HCT116 (cell line): Measurements from ENCODE around the gene LAMC2. TPM values are rescaled to one million over a fixed set of nuclear protein-coding genes. Genes with fewer than 3 reads are reported as not detected.

Experiments
- ATAC-seq: fragments of 200-7000 bp; cut with Tn5 transposase; 2 replicates; pipeline ENCODE4 v1.9.1; 2020; ENCODE audit warnings: mild to moderate bottlenecking, moderate library complexity
- BruUV-seq: library from RNA; stranded (reverse); fragments of 400-500 nt; replicated peaks from 2 replicates; lab custom pipeline; 2021; lab: Mats Ljungman, UMichigan
- CTCF ChIA-PET: fragments of 300-600 bp; sonication (Branson Sonifier 250); formaldehyde crosslinking; loops from one replicate; lab custom pipeline; 2021; ENCODE audit warnings: antibody characterized with exemption; lab: Charles Lee
- POLR2A ChIA-PET: fragments of 300-600, 350-600 bp; sonication (Branson Sonifier 250); formaldehyde crosslinking; loops from one replicate; lab custom pipeline; 2021; ENCODE audit warnings: antibody characterized with exemption; lab: Charles Lee
- RAD21 ChIA-PET, 2 experiments: fragments of 300-600 bp; sonication (Branson Sonifier 250); formaldehyde crosslinking; loops; one replicate each; lab custom pipeline; 2023; ENCODE audit warnings: low total read pairs in 2 of 2; ENCODE audit not compliant: uncharacterized antibody in 2 of 2, unreplicated experiment in 2 of 2, low non-redundant PET in 1 of 2; lab: Charles Lee
- DNase-seq: peaks from one replicate; pipeline ENCODE4 v3.0.0-alpha.2; 2010; ENCODE audit warnings: low read depth, low spot score
- H2AFZ ChIP-seq: fragments of 200-600 bp; shearing (Covaris generic), sonication (generic); 2 replicates; pipeline ENCODE4 v1.6.1; 2017; ENCODE audit warnings: low read depth, mixed run types, mixed read lengths, antibody characterized with exemption, low read length; ENCODE audit not compliant: poor library complexity, severe bottlenecking
- H3K27ac ChIP-seq: 2 replicates; pipeline ENCODE4 v1.5.1; 2012; ENCODE audit warnings: low read depth, low read length
- H3K27me3 ChIP-seq: fragments of 200-600 bp; sonication (generic); 2 replicates; pipeline ENCODE4 v1.6.1; 2016; ENCODE audit warnings: mixed run types, low read length, mixed read lengths; ENCODE audit not compliant: insufficient read depth
- H3K36me3 ChIP-seq, 2 experiments: fragments of 200-500 bp in 1 of 2; fragments of 200-600 bp in 1 of 2; sonication (Bioruptor generic) in 1 of 2; sonication (generic) in 1 of 2; 2 replicates each; pipeline versions ENCODE4 v1.5.1 to v1.6.1; 2014 to 2016; ENCODE audit warnings: low read length in 2 of 2, inconsistent platforms in 1 of 2, mixed read lengths in 1 of 2, mixed run types in 1 of 2; ENCODE audit not compliant: insufficient read depth in 2 of 2, control insufficient read depth in 1 of 2
- H3K4me1 ChIP-seq, 2 experiments: fragments of 200-600 bp in 1 of 2; sonication (generic) in 1 of 2; 2 replicates each; pipeline versions ENCODE4 v1.5.1 to v1.6.1; 2012 to 2017; ENCODE audit warnings: low read length in 2 of 2, inconsistent platforms in 1 of 2, mild to moderate bottlenecking in 1 of 2, mixed read lengths in 1 of 2, mixed run types in 1 of 2, moderate library complexity in 1 of 2; ENCODE audit not compliant: insufficient read depth in 2 of 2, control insufficient read depth in 1 of 2
- H3K4me2 ChIP-seq: fragments of 200-600 bp; sonication (generic); 2 replicates; pipeline ENCODE4 v1.6.1; 2017; ENCODE audit warnings: mixed run types, low read length, mixed read lengths
- H3K4me3 ChIP-seq, 2 experiments: fragments of 200-600 bp in 1 of 2; sonication (generic) in 1 of 2; replicated peaks in 1 of 2; 2 replicates each; pipeline ENCODE4 v1.5.1; 2011 to 2016; ENCODE audit warnings: low read length in 2 of 2, control low read depth in 1 of 2, low read depth in 1 of 2, mild to moderate bottlenecking in 1 of 2, mixed read lengths in 1 of 2, mixed run types in 1 of 2
- H3K79me2 ChIP-seq: fragments of 200-600 bp; sonication (generic); 2 replicates; pipeline ENCODE4 v1.6.1; 2017; ENCODE audit warnings: mild to moderate bottlenecking, mixed run types, low read length, moderate library complexity, mixed read lengths; ENCODE audit not compliant: insufficient read depth
- H3K9ac ChIP-seq: fragments of 200-600 bp; sonication (generic); 2 replicates; pipeline ENCODE4 v1.6.1; 2016; ENCODE audit warnings: low read length, mixed read lengths
- H3K9me2 ChIP-seq: fragments of 200-600 bp; sonication (generic), shearing (Covaris generic); 2 replicates; pipeline ENCODE4 v1.6.1; 2017; ENCODE audit warnings: mixed run types, mild to moderate bottlenecking, moderate library complexity; ENCODE audit not compliant: insufficient read depth
- H3K9me3 ChIP-seq, 2 experiments: fragments of 200-500 bp in 1 of 2; fragments of 200-600 bp in 1 of 2; sonication (Bioruptor generic) in 1 of 2; sonication (generic) in 1 of 2; 2 replicates each; pipeline ENCODE4 v1.6.1; 2014 to 2017; ENCODE audit warnings: low read length in 2 of 2, mixed read lengths in 2 of 2, inconsistent platforms in 1 of 2, low read depth in 1 of 2, mild to moderate bottlenecking in 1 of 2, mixed run types in 1 of 2, moderate library complexity in 1 of 2; ENCODE audit not compliant: control insufficient read depth in 1 of 2, insufficient read depth in 1 of 2
- H4K20me1 ChIP-seq: fragments of 200-600 bp; sonication (generic), shearing (Covaris generic); 2 replicates; pipeline ENCODE4 v1.6.1; 2017; ENCODE audit warnings: mixed run types, mild to moderate bottlenecking, moderate library complexity; ENCODE audit not compliant: insufficient read depth
- CEBPB ChIP-seq: IDR thresholded peaks from 2 replicates; pipeline ENCODE4 v1.6.1; 2012; ENCODE audit warnings: low read depth
- CTCF ChIP-seq, 3 experiments: fragments of 200-600 bp in 1 of 3; sonication (generic) in 1 of 3; IDR thresholded peaks in 2 of 3; conservative IDR thresholded peaks in 1 of 3; 2 replicates each; pipeline ENCODE4 v1.5.1; 2012 to 2017; ENCODE audit warnings: low read depth in 2 of 3, low read length in 2 of 3, antibody characterized with exemption in 1 of 3, borderline replicate concordance in 1 of 3, control low read depth in 1 of 3, mild to moderate bottlenecking in 1 of 3, mixed read lengths in 1 of 3, mixed run types in 1 of 3, moderate library complexity in 1 of 3; ENCODE audit not compliant: insufficient read depth in 1 of 3
- EGR1 ChIP-seq: IDR thresholded peaks from 2 replicates; pipeline ENCODE4 v1.6.1; 2012; ENCODE audit warnings: low read depth
- ELF1 ChIP-seq: IDR thresholded peaks from 2 replicates; pipeline ENCODE4 v1.6.1; 2012; ENCODE audit warnings: low read depth, borderline replicate concordance
- EZH2 ChIP-seq: fragments of 200-600 bp; sonication (generic); IDR thresholded peaks from 2 replicates; pipeline ENCODE4 v1.6.1; 2017; ENCODE audit warnings: antibody characterized with exemption, mixed run types
- EZH2phosphoT487 ChIP-seq: fragments of 200-600 bp; IDR thresholded peaks from 2 replicates; pipeline ENCODE4 v1.6.1; 2018; ENCODE audit warnings: antibody characterized with exemption, borderline replicate concordance
- FOSL1 ChIP-seq: IDR thresholded peaks from 2 replicates; pipeline ENCODE4 v1.6.1; 2012; ENCODE audit warnings: low read depth
- JUND ChIP-seq: IDR thresholded peaks from 2 replicates; pipeline ENCODE4 v1.6.1; 2012
- POLR2A ChIP-seq: IDR thresholded peaks from 2 replicates; pipeline ENCODE4 v1.7.0; 2011; ENCODE audit warnings: borderline replicate concordance; ENCODE audit not compliant: insufficient read depth, insufficient read length; ENCODE audit errors: extremely low read depth
- RAD21 ChIP-seq: IDR thresholded peaks from 2 replicates; pipeline ENCODE4 v1.6.1; 2012; ENCODE audit warnings: low read depth, mild to moderate bottlenecking
- REST ChIP-seq: IDR thresholded peaks from 2 replicates; pipeline ENCODE4 v1.6.1; 2012; ENCODE audit warnings: low read depth
- SIN3A ChIP-seq: IDR thresholded peaks from 2 replicates; pipeline ENCODE4 v1.6.1; 2012; ENCODE audit warnings: low read depth
- SP1 ChIP-seq: IDR thresholded peaks from 2 replicates; pipeline ENCODE4 v1.6.1; 2012; ENCODE audit warnings: low read depth
- SRF ChIP-seq: IDR thresholded peaks from 2 replicates; pipeline ENCODE4 v1.6.1; 2012; ENCODE audit warnings: low read depth
- TCF7L2 ChIP-seq: IDR thresholded peaks from 2 replicates; pipeline ENCODE4 v1.7.0; 2011; ENCODE audit warnings: borderline replicate concordance, inconsistent platforms; ENCODE audit not compliant: insufficient read depth, insufficient read length; ENCODE audit errors: extremely low read depth
- YY1 ChIP-seq: IDR thresholded peaks from 2 replicates; pipeline ENCODE4 v1.6.1; 2011; ENCODE audit warnings: low read length, low read depth, moderate library complexity, mild to moderate bottlenecking; ENCODE audit not compliant: insufficient replicate concordance; ENCODE audit errors: extremely low read depth
- ZFX ChIP-seq: fragments of 450-650 bp; IDR thresholded peaks from 2 replicates; pipeline ENCODE4 v1.6.1; 2017
- ZNF274 ChIP-seq: fragments of 200-500 bp; sonication (Bioruptor generic); IDR thresholded peaks from 2 replicates; pipeline ENCODE4 v1.6.1; 2014; ENCODE audit warnings: mild to moderate bottlenecking, low read depth, low read length, inconsistent platforms
- intact Hi-C: fragments of 100-400 bp; cut with micrococcal nuclease; formaldehyde crosslinking; loops from 2 replicates; pipeline ENCODE4 v1.10.0; 2022
- total RNA-seq: library from RNA; stranded (reverse); gene quantifications from one replicate; pipeline ENCODE4 v1.2.1, GENCODE V29; 2021; ENCODE audit not compliant: unreplicated experiment

LAMC2 gene
- total RNA-seq, 1 experiment from 2014 or later, result 22.2 TPM

GRCh38 chr1:183276386-183277080, 90.5 kb downstream of the LAMC2 start:
- RAD21 ChIA-PET, result no interaction called here
- H3K4me2 ChIP-seq, result no peak overlapping the region
- CTCF ChIA-PET, result interaction anchor here (1.3 kb wide), 1 partner anchor 314 kb away, joined by 3 read pairs; no protein-coding TSS in a partner anchor
- ATAC-seq, result no peak
- no peaks in the 10 kb centered on the region for H3K27me3 ChIP-seq
- no peaks in the 10 kb centered on the region for H3K9me3 ChIP-seq
- no peaks in the 10 kb centered on the region for H3K9me2 ChIP-seq
- H3K9ac ChIP-seq, result no peak overlapping the region
- H3K79me2 ChIP-seq, result no peaks in the 10 kb centered on the region
- BruUV-seq, result no TSS peak
- no peak overlapping the region for H2AFZ ChIP-seq
- POLR2A ChIA-PET, result no interaction called here
- no peaks in the 10 kb centered on the region for H3K36me3 ChIP-seq
- peaks cover 0 to 15% of the 10 kb centered on the region in 2 experiments; a peak in 2 of 4 replicates for H3K4me1 ChIP-seq
- H3K4me3 ChIP-seq, result no peak overlapping the region
- H3K27ac ChIP-seq, result no peak overlapping the region
- DNase-seq, result no peak
- intact Hi-C loops, result no loop called here
- no peak for TF ChIP-seq CEBPB
- TF ChIP-seq REST, result no peak
- no peak for TF ChIP-seq EZH2
- no peak for TF ChIP-seq FOSL1
- no peak for TF ChIP-seq TCF7L2
- no peak for TF ChIP-seq POLR2A
- no peak for TF ChIP-seq SRF
- no peak for TF ChIP-seq SP1
- TF ChIP-seq CTCF (IDR thresholded peaks at IDR 0.05 in 2 of 3, conservative IDR thresholded peaks at IDR 0.05 in 1 of 3; ENCODE audit: borderline replicate concordance in 1 of 3, insufficient read depth in 1 of 3, low read depth in 2 of 3, low read length in 2 of 3), result no peak
- TF ChIP-seq SIN3A, result no peak
- TF ChIP-seq YY1, result no peak
- no peak for TF ChIP-seq ZFX
- TF ChIP-seq EGR1, result no peak
- no peak for TF ChIP-seq RAD21
- no peak for TF ChIP-seq JUND
- no peak for TF ChIP-seq ELF1
- TF ChIP-seq ZNF274, result no peak
- TF ChIP-seq EZH2phosphoT487, result no peak
- no peaks in the 10 kb centered on the region for H4K20me1 ChIP-seq
